ENCODE measurements around the gene ADGRG3.

Gene ADGRG3

DNA sequence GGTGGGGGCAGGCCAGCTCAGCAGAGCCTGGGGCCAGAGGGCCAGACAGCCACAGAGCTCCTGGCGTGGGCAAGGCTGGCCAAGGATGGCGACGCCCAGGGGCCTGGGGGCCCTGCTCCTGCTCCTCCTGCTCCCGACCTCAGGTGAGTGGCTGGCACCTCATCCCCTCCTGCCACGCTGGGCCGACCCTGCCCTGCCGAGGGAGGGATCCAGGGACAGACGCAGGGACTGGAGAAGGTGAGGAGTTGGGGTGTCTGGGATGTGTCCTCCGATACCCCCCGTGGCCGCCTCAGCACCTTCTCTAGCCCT is at the start of gene ADGRG3:
Gene ADGRG3 (plus strand): TSS at position 44 of the 309 bp plus-strand sequence. CDS start 42 bp downstream, at position 86.
- DNase-seq (ENCODE audit: low read depth, low spot score): no peak

DNA sequence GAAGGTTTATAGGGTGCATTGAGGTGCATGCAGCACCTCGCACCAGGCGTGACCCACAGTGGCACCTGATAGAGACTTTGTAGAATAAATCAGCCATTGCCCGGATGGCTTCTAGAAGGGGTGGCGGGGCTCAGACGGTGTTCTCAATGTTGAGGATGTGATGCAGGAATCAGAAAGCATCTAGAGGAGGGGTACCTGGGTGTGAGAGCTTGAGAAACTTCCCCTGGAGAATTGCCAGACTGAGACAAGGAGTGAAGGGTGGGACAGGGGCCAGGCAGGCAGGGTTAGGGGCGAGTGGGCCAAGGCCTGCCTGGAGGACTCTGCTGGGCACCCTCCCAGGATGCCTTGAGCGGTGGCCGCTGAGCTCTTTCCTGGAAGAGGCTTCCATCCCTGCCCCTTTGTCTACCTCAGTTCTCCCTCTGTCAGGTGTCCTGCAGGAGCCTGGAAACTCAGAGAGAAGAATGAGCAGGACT is 48.9 kb upstream of the ADGRG3 start:
- no peak for DNase-seq (ENCODE audit: low read depth, low spot score)

- no peak for DNase-seq (ENCODE audit: low read depth, low spot score)
Measured at GRCh38 chr16:57619606-57620334, 48.3 kb upstream of the ADGRG3 start.

DNA sequence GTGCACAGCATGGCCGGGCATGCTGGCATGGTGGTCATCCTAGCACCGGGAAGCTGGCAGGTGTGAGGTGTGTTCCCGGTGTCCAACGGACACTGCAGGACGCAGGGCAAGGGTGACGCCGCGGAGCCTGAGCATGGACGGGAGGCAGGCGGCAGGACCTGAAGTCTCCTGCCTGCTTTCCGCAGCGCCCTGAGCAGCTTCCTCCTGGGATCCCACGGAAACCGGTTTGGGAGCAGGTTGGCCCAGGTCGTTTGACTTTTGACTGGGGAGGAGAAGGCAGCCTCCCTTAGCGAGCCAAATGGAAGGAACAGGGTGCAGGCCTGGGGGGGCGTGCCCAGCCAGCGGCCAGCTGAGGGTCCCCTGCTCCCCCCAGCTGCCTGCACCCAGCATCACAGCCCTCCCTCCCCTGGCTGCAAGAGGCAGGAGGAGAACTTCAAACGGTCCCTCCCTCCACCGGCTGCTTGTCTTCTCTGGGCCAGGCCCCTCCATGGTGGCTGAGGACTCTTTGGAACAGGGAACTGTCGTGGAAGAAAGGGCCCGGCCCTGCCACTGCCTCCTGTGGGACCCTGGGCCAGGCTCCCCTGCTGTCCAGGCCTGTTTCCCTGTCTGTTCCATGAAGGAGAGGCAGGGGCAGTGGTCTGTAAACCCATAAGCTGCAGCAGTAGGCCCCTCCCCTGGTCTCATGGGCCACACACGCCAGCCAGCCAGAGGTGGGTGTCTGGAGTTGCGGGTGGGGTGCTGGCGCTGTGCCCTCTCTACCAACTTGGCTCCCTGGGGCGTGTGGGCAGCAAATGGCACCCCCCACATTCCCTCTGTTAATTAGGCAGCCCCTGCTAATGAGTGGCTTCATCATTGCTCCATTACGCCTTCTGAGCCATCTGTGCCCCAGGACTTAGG is 47.5 kb upstream of the ADGRG3 start:
- no peak for DNase-seq (ENCODE audit: low read depth, low spot score)

DNA sequence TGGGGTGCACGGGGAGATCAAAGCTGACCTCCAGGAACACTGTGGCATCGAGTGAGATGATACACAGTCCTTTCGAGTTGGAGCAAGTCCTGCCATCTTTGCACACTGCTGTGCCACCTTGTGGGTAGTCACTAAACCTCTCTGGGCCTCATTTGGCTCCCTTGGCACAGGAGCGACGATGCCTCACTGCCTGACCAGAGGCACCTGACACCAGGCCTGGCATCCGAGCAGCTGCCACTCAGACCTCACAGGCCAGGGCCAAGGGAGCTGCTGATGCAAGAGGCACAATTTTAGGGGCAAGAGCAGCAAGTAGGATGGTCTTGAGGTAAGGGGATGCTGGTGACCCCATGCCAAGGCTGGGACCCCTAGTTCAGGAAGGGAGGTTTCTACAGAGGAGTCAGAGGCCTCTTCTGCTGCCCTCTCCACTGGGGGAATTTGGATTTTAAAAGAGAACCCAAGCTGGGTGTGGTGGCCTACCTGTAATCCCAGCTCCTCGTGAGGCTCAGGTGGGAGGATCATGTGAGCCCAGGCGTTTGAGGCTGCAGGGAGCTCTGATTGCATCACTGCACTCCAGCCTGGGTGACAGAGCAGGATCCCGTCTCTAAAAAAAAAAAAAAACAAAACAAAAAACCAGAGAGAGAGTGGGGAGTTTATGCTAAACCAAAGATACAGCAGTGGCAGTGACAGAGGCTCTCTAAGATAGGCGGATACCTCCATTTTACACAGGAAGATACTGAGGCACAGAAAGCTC is 46.4 kb upstream of the ADGRG3 start:
- no peak for DNase-seq (ENCODE audit: low read depth, low spot score)

GRCh38 chr16:57622361-57623250 is 45.5 kb upstream of the ADGRG3 start:
- DNase-seq (ENCODE audit: low read depth, low spot score): no peak

- peak; percentile 64 for DNase-seq (ENCODE audit: low read depth, low spot score)
Measured at GRCh38 chr16:57623251-57624043, 44.7 kb upstream of the ADGRG3 start.

- peak; percentile 38 for DNase-seq (ENCODE audit: low read depth, low spot score)
Measured at GRCh38 chr16:57624044-57624688, 43.9 kb upstream of the ADGRG3 start.

DNA sequence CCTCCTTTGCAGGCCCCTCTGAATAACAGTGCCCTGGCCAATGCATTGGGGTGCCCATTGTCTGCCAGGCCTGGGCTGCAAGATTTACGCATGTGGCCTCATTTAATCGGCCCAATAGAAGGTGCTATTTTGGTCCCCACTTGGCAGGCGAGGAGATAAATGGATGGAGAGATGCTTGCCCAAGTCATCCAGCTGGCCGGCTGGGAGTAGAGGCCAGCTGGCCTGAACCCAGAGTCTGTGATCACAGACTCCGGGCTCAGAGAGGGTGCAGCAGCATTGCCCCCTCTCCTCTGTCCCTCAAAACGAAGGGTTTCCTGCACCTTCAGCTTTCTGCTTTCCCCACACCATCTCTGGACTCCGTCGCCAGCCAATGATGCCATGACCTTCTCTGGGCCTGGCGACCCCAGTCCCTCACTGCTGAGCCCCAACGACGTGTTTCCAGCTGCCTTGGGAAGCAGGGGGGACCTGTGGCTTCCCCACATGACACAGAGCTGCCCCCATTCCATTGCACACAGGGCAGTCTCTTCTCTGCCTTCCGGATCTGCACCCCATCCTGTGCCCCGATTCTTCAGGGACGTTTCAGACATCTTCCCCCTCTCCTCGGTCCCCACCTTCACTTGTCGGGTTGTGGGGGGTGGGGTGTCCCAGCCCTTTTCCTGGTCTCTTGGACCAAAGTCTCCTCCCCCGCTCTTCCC is 43.2 kb upstream of the ADGRG3 start:
- DNase-seq (ENCODE audit: low read depth, low spot score): no peak

DNA sequence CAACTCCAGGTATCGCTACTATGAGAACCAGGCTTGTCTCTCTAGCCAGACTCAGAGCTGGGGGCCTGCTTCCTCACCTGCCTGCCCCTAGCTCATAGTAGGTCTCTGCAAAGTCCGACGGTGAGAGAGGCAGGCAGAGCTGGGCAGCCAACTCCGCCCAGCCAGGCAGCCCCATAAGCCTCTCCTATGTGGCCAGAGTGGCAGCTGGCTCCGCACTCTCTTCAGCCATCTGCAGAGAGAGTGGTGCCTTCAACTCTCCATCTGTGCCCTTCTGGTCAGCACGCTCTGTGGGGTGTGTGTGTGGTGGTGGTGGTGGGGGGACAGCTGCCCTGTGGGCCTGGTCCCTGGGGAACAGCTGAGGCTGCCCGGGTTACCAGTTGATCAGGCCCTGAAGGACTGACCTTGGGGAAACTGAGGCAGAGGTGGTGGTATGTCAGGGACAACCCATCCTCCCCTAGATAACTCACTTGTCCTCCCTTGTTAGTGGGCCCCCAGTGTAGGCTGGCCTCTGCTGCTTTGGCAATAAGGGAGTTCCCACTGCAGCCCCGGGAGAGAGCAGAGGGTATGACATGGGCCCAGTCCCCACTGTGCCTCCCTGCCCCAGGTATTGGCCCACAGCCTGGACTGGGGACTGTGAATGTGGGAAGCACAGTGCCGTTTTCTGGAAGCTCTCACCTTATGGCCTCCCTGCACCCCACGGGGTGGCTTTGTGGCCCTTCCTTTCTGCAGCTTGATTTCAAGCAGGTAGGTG is 41.5 kb upstream of the ADGRG3 start:
- no peak for DNase-seq (ENCODE audit: low read depth, low spot score)

DNA sequence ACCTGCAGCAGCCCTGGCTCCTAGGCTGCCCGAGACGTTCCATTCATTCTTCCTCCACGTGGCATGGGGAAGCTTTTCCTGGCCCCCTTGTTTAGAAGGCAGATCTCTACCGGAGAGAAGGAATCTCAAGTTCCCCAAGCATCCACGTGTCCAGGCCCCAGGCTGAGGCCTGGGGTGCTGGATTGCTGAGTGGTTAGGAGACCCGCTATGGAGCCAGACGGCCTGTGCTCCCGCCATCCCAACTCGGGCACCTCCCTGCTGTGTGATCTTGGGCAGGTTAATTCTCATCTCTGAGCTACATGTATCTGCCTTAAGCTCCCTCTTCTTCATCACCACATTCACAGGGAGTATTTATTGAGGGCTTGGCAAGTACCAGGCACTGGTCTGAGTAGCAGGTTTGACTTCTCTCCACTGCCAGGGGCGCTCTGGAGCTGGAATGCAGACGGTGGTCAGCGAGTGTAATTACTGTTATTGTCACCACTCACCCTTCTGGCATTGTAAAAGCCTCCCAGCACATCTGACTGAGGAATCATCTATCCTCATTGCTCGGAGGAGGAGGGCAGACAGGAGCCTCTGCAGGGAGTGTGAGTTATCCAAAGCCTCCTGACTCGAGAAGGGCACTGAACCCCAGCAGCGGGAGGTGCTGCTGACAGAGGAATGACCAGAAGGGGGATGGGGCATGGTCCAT is 40.8 kb upstream of the ADGRG3 start:
- peak; percentile 91 for DNase-seq (ENCODE audit: low read depth, low spot score)

- DNase-seq (ENCODE audit: low read depth, low spot score): peak; percentile 96
Measured at GRCh38 chr16:57628008-57628781, 39.9 kb upstream of the ADGRG3 start, which contains the start of gene ADGRG1. ADGRG1 (plus strand) TSS chr16:57628630; CDS start chr16:57650288, 21,658 bp downstream.

- no peak for DNase-seq (ENCODE audit: low read depth, low spot score)
Measured at GRCh38 chr16:57628783-57629293, 39.3 kb upstream of the ADGRG3 start.

- DNase-seq (ENCODE audit: low read depth, low spot score): no peak
Measured at GRCh38 chr16:57629516-57630406, 38.3 kb upstream of the ADGRG3 start.

GRCh38 chr16:57630407-57630797 is 37.7 kb upstream of the ADGRG3 start:
- DNase-seq (ENCODE audit: low read depth, low spot score): no peak

All from astrocyte of the hippocampus (primary cell).